Measurements from ENCODE around the gene NFKBIZ.

The NFKBIZ gene

DNA sequence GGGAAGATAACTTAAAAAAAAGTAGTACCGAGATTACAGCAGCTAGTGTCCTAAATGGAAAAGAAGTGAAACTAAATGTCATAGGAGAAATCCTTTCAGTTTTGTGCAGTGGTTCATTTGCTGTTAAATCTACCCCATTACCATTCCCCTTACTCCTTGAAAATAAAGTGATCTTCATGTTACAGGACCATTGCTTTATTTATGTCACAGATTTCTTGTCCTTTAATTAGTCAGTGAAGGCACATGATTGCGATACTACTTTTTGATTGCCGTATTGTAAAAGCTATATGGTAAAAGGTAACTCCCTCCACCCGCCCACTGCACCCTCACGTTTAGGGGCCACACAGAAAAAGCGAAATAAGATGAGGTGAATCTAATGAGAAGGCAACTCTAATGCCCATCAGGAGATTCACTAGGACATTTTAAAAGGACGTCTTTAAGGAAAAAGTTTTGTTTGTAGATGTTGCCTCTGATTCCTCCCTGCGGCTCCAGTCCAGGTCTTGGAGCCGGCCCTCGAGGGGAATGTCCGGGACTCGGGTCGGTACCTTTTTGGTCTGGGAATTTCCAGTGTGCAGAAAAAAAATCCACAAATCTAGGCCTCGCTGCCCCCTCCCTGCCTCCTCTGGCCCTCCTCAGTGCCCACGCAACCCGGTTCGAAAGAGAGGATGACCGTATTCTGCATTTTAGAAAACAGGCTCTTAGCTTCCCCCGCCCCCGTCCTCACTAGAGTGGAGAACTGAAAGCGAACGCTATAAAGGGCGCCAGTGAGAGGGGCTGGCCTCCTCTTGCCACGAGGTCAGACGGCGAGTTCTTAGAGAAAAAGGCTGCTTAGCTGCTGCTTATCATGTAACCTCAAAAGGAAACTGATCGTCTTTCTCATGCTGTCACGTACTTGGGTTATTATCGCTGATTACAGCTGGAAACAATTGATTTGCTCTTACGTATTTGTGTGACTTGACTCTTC, 21.8 kb upstream of the NFKBIZ start:
- peak; percentile 94 for DNase-seq

DNA sequence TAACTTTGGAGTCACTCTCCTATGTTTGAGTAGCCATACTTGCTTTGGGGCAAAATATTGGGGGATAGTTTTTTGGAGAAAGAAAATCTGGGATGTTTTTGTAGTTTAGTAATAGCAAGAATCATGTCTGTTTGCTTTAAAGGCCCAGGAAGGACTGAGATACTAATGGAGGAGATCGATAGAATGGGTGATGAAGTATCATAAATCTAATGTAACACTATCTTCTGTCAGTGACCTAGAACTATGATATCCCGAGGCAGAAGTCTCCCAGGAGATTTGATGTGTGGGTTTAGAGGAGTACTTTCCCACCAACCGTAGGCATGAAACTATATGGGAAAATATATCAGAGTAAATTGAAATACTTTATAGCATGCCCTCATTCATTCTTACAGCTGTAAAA, 21.0 kb upstream of the NFKBIZ start:
- DNase-seq: no peak

DNA sequence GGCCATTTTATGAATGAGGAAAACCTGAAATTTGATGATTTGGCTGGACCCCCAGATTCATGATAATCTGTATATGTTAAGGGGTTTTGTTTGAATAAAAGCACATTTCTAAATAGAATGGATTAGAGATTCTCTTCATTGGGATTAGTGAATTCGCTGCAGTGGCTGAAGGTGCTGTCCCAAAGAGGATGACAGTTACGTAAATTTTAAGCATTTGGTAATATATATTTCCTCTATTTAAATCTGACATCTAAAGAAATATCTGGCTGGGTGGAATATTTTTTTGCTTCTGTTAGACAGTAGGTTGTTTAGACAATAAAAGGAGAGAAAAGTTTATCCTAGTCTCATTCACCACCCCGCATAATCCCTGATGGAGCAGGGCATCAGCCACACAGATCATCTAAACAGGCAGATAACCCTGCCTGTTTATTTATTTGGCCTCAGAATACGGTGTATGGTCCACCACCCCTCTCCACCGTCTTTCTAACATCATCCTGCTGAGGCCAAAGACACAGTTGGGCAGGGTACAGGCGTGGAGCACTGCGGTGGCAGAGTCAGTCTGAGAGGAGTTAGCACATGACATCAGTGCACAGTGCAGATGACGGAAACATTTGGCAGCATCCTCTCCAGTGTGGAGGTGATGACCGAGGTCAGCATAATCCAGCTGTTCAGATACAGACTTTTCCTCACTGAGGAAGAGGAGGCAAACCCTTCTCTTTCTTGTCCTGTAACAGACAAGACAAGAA, 20.4 kb upstream of the NFKBIZ start:
- no peak for DNase-seq

DNA sequence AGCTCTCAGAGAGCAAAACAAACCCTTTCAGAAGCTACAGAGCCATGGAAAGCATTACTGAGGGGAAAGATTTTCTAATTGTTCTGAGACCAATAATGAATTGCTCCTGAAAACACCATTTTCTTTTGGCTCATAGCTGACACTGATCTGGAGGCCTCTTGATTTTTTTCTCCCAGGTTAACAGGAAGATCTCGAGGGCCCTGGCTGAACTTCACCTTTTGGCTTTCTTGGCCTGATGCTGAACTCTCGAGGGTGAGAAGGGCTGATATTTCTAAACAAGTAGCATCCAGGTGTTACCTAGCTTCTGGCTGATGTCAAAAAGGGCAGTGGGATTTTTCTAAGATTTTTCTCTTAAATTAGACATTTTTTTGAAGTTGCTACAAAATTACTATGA, 19.9 kb upstream of the NFKBIZ start:
- DNase-seq: no peak

DNA sequence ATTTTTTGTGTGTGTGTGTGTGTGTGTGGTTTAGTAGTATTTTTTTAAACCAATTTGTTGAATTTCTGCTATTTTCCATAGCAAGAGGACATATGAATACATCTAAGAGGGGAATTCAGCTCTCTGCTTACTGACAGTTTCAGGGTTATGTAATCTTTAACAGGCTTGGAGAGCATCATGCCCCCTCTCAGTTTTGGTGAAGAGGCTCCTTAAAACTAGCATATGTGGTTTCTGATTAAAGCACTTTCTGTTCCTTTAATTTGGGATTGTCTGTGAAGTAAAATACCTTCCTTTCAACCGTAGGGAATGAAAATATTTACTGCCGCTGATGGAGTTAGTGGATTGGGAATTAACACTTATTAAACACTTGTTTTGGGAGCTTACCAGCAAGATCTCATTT, 19.4 kb upstream of the NFKBIZ start:
- no peak for DNase-seq

DNA sequence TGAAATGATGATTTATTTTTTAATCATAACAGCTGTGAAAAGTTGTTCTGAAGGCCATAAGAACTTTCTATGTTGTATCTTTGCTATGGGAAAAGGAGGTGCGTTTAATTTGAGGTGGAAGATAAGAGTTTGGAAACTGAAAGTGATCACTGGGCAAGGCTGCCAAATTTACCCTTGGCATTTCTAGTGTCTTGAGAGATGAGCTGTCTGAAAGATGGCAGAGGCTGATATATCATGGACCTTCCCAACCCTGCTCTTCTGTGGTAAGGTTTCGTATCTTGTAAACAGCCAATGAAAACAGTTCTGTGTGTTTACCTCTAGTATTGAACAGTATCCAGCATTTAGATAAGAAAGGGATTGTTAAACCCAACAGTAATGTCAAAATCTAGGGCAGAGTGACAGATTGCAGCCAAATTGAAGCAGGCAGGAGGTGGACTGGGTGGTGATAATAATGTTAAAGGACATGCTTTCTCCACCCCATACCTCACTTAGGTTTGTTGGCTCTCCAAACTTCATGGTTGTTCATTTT, 15.8 kb upstream of the NFKBIZ start:
- no peak for DNase-seq

DNA sequence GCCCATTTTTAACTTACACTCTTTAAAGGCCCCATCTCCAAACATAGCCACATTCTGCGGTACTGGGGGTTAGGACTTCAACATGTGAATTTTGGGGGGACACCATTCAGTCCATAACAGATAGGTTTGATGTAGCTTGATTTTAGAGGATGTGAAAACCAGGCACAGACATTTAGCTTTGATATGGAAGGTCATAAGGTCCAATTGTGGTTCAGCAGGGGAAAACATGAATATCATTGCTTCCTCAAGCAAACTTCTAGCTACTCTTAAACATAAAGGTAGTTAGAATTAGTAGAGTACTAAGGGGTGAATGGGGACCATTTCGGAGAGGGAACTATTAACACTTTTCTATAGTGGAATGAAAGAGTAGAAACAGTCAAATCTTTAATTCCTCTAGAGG, 13.6 kb upstream of the NFKBIZ start:
- DNase-seq: no peak

DNA sequence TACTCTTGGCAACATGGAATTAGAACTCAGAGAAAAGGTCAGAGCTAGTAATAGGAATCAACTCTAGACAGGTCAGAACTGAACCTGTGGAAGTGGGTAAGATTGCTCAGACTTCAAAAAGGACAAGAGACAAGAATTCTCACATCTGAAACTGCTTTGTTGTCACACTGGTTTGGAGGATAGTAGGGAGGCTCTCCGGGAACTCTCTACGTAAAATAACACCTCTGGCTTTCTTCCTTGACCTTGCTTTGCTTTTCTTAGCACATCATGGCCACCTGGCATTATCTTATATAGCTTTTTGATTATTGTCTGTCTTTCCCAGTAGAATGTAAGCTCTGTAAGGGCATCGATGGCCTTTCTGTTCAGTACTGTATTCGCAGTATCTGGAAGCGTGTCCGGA, 13.2 kb upstream of the NFKBIZ start:
- DNase-seq: no peak

DNA sequence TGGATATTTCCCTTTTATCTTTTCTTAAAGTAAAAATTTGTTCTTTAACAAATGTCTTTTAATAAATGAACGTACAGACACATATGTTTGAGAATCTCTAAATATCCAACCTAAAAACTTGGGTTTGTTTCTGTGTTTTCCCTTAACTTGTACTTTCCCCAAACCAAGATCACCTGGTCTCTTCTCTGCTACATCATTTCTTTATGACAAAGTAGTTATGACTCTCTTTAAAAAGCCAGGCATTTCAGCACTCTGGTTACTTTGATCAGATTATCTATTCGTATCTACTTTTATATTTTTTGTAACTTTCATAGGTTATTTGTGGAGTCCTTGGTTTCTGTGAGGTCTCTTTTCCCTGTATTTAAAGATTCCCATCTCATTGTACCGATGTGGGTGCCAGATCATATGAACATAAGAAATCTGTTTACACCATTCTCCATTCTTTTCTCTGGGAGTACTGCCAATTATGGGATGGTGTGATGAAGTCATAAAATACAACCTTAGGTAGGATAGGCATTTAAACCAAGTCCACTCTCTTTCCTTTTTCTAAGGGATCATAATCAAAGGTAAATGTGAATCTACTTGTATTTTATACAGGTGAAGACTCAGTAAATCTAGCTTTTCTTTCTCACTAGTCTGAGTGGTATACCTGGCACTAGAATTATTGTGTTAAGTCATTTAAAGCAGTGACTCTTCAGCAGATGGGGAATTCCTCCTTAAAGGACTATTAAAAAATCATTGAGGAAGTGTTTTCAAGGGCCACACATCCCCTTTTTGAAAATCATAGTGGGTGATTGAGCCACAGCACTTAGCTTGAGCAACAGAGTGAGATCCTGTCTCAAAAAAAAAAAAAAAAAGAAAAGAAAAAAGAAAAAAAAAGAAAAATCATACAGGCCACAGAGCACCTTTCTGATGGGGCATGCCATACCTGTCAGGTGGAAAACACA, 12.4 kb upstream of the NFKBIZ start:
- peak; percentile 47 for DNase-seq

DNA sequence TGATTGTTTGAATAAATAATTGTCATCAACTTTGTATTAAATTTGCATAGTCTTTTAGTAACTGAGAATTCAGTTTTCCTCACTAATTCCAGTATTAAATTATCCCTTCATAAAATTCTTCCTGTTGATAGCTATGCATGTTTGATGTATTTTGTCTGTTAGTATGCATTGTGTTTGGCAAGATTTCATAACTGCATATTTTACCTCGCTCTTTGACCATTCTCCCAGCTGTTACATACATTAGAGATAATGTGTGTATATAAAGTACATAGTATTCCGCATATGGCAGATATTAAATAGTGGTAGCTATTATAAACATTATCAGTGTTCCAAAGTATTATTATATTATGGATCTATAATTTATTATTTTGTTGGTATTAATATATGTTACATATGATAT, 10.6 kb upstream of the NFKBIZ start:
- no peak for DNase-seq

DNA sequence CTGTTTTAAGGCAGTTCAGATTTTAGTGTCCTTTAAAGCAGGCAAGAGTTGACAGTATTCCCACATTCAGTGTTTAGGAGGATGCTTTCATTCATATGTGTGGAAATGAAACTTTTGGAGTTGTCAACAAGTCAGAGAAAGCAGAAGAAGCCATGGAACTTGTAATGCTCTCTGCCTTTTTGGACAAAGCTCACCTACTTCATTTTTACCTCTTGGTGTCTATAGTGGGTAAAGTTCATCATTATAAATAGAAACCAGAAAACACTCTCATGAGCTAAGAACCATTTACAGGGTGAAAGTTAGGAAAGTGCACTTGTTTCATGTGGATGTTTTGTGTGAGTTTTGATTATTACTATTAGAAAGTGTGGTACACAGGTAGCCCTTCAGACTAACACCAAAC, 9.2 kb upstream of the NFKBIZ start:
- no peak for DNase-seq

DNA sequence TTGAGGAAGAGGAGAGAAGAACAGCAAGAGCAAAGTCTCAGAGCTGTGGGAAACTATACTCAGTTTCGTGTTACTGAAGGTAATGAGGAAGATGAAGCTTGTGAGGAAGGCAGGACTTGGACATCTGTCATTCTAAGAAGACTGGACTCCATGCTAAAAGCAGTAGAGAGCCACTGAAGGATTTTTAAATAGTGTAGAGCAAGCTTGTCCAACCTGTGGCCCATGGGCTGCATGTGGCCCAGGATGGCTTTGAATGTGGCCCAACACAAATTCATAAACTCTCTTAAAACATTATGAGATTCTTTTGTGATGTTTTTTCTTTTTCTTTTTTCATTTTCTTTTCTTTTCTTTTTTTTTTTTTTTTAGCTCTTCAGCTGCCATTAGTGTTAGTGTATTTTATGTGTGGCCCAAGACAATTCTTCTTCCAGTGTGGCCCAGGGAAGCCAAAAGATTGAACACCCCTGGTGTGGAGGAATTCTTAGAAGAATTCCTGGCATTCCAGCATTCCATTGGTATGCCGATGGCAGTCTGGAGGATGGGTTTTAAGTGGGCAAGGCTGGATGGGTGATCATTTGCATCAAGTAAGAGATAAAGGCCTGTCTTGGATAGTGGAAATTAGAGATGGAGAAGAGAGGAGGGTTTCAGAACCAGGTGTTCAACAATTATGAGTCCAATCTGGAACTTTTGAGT, 6.9 kb upstream of the NFKBIZ start:
- no peak for DNase-seq

DNA sequence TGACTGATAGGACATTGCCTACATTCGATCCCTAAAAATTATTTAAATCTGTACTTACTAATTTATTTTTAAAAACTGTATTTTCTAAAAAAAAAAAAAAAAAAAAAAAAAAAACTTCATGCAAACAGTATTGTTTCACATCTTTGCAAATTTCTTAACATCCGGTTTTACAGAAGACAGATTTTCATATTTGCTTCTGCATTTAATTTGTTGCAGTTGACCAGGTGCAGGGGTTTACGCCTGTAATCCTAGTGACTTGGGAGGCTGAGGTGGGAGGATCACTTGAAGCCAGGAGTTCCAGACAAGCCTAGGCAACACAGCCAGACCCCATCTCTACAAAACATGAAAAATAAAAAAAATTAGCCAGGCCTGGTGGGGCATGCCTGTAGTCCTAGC, 6.4 kb upstream of the NFKBIZ start:
- no peak for DNase-seq

DNA sequence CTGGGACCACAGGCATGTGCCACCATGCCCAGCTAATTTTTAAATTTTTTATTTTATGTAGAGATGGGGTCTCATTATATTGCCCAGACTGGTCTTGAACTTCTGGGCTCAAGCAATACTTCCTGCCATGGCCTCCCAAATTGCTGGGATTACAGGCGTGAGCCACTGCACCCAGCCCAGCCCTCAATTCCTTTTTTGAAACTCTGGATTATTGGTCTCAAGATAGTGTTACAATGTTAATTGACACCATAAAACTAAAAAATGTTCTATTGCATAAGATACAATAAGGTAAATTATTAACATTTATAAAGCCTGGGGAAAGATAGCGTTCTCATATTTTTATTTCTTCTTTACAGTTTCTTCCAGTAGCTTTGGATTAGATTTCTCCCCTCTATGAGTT, 3.9 kb upstream of the NFKBIZ start:
- DNase-seq: no peak

DNA sequence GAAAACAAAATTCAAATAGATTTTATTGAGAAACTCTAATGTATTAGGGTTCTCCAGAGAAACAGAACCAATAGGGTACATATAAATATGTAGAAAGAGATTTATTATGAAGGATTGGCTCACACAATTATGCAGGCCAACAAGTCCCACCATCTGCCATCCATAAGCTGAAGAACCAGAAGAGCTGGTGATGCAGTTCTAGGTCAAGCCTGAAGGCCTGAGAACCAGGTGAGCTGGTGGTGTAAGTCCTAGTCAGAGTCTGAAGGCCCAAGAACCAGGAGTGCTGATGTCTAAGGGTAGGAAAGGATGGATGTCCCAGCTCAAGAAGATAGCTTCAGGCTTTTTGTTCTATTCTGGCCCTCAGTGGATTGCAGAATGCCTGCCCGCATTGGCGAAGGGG, 2.6 kb upstream of the NFKBIZ start:
- no peak for DNase-seq

DNA sequence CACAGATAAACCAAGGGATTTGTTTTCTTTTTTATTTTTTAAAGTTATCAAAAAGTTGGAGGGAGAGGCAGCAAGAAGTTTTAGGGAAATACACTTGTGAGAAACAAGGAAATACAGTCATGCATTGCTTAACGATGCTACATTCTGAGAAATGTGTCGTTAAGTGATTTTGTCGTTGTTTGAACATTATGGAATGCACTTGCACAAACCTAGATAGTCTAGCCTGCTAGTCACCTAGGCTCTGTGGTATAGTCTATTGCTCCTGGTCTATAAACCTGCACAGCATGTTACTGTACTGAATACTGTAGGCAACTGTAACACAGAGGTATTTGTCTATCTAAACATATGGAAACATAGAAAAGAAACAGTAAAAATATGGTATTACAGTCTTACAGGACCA, 2.0 kb upstream of the NFKBIZ start:
- no peak for DNase-seq

DNA sequence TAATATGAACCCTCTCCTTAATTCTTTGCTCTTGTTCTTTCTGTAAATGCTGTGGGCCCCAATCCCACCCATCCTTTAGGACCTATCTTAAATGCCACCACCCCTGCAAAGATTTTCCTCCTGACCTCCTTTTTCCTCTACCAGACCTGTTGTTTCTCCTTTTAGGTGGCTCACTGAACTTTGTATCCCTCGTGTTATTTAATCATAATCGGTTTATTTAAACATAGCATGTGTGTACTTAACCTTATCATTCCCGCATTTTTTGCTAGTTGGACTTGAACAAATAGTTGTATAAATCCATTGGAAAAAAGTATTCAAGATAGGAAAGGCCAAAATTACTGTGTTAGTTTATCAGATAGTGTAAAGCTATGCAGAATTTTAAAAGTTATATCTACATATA, 988 bp upstream of the NFKBIZ start:
- no peak for DNase-seq

DNA sequence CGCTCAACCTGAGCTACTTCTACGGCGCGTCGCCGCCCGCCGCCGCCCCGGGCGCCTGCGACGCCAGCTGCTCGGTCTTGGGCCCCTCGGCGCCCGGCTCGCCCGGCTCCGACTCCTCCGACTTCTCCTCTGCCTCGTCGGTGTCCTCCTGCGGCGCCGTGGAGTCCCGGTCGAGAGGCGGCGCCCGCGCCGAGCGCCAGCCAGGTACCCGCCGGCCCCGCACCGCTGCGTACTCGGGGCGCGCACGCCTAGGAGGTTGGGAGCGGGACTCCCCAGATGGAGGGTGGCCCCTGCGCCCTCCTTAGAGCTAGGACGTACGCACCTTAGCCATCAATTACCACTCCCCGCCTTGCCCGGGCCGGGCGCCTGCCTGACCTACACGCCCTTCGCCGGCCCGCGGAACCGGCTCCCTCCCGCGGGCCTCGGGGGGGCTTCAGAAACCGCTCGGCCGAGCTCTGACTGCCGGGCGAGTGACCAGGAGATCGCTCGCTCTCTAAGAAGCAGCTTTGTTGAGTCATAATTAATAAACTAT, 466 bp downstream of the NFKBIZ start:
- peak; percentile 65 for DNase-seq

DNA sequence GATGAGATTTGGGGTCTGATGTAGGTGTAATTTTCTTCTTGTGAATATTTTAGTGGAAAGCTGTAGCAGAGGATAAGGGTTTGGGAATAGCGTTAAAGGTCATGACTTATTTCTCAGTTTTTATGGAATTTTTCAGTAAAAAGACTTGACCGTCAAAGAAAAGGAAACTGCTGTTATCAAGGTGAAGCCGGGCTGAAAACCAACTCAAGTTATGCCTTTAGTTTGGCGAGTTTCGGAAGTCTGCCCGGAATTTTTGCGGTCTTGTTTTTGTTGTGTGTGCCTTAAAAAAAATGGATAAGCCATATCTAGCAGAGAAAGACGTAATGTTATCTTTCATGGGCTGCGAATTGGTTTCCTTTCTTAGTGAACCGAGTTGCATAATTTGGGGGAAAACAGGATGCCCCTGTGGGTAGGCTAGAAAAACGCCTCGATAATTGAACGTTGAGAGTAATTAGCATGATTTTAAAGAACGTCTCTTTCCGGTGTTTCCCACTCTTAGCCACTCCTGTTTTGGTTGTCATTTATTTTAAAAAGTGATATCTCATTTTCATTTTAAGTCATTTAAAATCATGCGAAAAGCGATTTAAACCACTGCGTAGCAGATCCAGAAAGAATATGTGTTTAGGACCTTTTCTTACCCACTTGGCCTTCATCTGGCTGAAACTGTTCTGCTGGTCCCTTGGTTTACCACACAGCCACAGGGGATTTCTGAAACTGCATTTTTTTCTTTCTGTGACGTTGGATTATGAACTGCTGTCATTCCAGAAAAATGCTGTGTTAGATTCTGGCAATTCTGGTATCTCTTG, 1.1 kb downstream of the NFKBIZ start:
- DNase-seq: peak; percentile 94

DNA sequence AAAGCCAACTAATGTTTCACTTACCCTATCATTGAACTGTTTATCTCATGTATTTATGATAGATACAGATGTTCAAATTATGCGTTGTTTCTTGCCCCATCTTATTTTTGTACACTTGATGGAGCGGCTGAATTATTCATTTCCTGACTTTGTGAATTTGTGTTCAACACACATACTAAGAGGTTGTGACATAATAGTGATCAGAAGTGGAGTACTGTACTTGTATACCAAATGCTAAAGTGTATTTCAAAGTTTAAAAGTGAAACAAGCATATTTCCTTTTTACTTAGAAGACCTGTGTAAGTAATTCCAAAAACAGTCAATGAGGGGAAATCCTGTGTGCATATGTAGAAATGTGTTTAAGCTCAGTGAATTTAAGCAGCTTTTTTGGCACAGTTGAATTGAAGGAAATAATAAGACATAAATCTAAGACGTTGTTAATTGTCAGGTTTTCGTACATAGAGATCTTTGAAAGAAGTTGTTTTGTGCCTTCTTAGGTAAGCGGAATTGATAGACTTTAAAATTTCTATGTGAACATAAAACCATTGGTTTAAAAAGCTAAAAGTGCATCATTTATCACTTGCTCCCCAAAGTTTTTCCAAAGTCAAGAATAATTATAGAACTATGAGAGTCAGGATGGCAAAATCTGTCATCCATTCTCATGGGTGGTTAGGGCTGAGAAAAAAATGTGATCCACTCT, 1.9 kb downstream of the NFKBIZ start:
- DNase-seq: no peak
